Erythroblast (primary cell): ENCODE results near the gene ING4.

Experiments
- GATA1 ChIP-seq: IDR thresholded peaks from 2 replicates; pipeline ENCODE4 v1.6.1; 2011; ENCODE audit warnings: low read depth, mild to moderate bottlenecking, control low read depth, low read length, moderate library complexity
- POLR2A ChIP-seq: IDR thresholded peaks from 2 replicates; pipeline ENCODE4 v1.6.1; 2011; ENCODE audit warnings: mild to moderate bottlenecking, low read length

- TF ChIP-seq POLR2A, result peak; percentile 56
- no peak for TF ChIP-seq GATA1
Observed at GRCh38 chr12:6631549-6631961, 31.4 kb downstream of the ING4 start.
